NCI-H2227 (cell line): ENCODE data around the gene SLC34A3.

ENCODE experiments used
- DNase-seq: peaks from one replicate; lab custom pipeline; 2025; ENCODE audit not compliant: unreplicated experiment; lab: John Stamatoyannopoulos, UW

The SLC34A3 gene

DNA sequence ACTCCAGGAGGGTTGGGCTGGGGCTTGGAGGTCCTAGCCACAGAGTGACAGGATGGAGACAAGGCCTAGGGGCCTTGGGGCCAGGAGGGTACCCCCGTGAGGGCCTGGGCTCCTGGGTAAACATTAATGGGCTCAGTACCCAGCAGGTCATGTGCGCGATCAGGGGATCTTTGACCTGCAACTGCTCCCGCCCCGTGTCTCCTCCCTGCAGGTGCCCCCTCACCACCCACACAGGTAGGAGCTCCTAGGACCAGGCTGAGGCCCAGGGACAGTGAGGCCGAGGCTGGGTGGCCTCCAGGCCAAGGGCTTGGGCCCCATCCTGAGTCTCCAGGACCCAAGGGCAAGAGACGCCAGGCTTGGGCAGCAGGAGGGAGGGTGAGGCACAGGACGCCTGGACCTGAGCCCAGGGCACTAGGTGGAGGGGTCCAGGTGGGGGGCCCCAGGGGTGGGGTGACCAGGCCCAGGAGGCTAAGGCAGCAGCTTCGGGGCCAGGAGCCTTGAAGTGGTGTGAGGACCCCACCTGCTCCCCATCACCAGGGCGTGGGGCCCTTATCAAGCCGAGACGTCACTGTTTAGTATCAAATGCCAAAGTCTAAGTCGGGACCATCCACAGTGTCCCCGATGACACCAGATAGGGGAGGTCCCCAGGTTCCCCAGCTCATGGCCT is at the start of gene SLC34A3:
TSS of gene SLC34A3 (plus strand) at position 197 of the 667 bp plus-strand sequence. CDS start 802 bp downstream, outside the sequence.
- DNase-seq = no peak

DNA sequence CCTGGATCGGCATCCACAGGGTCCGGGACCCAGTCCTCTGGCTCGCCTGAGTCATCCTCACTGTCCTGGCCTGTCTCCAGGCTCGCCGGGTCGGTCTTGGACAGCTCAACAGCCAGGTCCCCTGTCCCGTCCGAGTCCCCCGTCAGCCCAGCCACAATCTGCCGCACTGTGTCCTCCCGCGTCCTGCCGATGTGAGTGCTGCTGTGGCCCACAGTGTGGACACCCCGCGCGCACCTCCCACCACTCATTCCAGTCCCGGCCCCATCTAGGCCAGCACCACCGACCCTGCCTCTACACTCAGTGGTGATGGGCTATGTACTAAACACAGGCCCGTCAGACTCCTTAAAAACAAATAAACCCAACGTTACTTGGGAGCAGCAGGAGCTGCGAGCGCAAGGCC is 49.0 kb upstream of the SLC34A3 start:
- no peak for DNase-seq

DNA sequence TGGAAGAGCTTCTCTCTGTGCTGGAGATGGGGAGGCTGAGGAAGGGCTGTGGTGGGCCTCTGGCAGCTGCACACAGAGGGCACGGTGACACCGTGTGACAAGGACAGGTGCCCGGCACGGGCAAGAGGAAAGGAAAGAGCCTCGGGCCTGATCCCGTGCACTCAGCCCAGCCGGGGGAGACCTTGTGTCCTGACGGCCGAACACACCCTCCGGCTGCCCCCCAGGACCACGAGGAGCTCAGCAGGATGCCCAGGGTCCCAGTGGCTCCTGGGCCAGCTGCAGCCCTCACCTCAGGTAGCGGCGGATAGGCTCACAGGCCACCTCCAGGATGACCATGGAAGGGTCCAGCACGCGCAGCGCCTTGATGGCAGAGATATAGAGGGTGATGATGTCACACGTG is 47.9 kb upstream of the SLC34A3 start:
- DNase-seq = no peak

DNA sequence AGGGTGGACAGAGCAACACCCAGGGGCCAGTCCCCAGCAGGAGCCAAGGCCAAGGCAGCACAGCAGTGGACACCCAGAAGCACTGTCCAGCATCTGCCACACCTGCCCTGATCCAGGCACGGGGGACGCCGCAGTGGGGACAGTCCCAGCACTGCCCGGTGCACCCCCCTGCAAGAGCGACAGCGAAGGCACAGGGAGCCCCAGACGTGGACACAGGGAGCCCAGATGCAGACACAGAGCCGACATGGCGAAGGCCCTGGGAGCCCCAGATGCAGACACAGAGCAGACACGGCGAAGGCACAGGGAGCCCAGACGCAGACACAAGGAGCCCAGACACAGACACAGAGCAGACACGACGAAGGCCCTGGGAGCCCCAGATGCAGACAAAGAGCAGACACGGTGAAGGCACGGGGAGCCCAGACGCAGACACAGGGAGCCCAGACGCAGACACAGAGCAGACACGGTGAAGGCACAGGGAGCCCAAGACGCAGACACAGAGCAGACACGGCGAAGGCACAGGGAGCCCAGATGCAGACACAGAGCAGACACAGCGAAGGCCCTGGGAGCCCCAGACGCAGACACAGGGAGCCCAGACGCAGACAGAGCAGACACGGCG is 46.6 kb upstream of the SLC34A3 start:
- DNase-seq = no peak

DNA sequence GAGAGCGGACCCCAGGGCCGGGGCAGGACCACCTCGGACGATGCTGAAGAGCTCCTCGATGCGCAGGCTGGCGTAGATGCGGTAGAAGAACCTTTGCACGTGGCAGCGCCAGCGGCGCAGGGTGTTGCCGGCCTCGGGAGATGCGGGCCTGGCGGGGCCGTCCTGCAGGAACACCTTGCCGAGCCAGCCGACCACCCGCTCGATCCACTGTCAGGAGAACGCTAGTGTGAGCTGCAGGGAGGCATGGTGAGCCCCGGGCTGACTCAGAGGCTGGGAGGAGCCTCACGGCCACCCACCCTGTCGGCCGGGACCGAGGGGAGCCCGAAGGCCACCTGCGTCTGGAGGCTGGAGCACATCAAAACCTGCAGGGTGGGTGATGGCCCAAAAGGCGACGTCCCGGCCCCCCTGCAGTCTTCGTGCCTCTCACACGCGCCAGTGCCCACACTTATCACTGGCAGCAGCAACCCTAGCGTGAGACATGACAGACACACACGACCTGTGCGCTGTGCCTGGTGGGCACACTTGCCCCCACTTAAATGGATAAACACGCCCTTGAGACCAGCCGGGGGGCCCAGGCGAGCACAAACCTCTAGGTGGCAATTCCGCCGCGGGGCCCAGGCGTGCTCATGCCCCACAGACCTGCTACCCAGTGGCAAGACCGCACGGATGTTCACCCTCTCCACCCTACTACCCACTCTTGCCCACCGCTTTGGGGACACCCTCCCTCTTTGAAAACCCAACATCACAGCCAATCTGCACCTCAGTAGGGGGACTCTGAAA is 45.6 kb upstream of the SLC34A3 start:
- DNase-seq = no peak

DNA sequence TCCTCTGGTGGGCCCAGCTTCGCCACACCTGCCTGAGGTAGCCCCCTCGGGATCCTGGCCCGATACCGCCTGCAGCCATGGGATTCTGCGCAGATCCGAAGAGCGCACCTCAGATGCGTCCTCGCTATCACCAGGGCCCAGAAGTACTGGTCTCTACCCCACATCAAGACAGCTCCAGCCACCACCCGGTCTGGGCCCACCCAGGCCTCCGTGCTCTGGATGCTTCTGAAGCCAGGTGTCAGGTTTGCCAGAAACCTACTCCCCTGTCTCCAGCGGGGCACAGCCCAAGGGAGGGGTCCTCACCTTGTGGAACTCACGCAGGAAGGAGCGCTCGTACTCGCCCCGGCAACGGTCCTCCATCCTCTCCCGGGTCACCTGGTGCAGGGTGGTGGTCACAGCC is 44.8 kb upstream of the SLC34A3 start:
- DNase-seq = no peak

DNA sequence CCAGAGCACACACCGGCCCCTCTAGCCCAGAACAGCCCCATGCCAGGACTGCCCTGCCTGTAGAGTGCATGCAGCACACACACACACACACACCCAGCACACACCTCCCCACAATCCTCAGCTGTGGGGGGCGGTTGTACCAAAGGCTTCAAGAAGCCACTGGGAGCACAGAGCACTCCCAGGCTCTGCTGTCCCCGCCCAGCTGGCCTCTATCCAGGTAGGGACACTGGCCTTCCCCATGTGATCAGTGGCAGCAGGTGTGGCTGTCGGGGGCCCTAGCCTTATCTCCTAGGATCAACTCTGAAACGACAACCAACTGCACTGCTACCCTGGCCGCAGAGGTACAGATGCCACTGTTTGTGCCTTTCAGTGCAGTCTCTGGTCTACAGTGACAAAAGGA is 44.3 kb upstream of the SLC34A3 start:
- DNase-seq = no peak

DNA sequence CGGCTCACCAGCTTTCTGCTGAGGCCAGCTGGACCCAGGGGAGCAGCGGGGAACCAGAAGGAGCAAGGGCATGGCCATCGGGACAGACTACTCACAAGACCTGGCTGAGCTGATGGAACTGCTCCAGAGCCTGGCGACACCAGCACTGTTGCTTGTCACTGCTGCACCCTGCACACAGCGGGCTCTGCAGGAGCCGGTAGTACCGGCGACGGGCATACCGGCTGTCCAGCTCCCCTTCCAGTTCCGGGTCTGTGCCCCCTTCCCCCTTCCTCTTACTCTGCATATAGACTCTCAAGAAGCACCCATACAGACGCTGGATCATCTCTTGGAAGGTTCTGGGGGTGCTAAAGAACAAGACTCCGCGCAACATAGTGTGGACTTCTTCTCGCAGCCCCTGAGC is 43.3 kb upstream of the SLC34A3 start:
- DNase-seq = no peak

DNA sequence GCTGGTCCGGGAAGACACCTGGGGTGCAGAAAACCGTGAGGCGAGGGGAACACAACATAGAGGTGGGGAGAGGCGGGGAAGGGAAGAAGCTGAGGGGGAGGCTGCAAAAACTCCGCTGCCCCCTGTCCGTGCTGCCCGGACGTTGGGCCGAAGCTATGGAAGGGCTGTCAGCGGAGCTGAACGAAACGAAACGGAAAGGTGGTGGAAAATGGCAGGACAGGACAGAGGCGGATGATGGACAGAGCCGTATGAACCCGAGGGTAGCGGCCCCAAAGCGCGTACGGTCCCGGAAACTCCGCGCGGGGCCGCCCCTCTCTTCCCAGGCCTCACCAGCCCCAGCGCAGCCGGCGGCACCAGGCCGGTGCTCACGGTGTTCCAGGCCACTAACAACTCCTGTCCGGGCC is 42.6 kb upstream of the SLC34A3 start:
- DNase-seq = no peak

DNA sequence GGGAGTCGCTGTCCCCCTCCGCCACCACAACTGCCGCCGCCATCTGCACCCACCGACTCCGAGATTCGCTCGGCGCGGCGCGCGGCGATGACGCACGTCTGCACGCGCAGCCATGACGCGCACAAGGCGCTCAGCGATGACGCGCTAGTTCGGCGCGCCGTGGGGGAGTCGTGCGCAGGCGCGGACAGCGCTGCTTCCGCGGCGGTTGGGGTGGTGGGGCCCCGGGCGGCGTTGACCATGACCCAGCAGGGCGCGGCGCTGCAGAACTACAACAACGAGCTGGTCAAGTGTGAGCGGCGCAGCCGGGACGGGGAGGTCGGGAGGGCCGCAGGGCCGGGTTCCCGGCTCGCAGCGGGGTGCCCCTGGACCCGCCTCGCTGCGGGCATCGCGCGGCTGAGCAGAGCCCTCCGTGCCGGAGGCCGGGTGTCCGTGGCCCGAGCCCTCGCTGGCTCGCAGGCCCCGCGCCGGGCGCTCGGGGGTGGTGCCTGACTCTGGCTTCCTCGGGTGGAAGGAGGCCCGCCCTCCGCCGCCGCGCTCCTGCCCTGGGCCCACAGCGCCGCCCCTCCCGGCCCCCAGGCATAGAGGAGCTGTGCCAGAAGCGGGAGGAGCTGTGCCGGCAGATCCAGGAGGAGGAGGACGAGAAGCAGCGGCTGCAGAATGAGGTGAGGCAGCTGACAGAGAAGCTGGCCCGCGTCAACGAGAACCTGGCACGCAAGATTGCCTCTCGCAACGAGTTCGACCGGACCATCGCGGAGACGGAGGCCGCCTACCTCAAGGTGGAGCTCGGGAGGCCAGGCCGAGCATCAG is 42.0 kb upstream of the SLC34A3 start, which contains the start of the genes ANAPC2 and SSNA1:
TSS of gene ANAPC2 (minus strand) at position 71 of the 807 bp plus-strand sequence. CDS start at position 43, 28 bp downstream.
TSS of gene SSNA1 (plus strand) at position 187 of the 807 bp plus-strand sequence. CDS start at position 238, 51 bp downstream.
- DNase-seq = peak; percentile 96

DNA sequence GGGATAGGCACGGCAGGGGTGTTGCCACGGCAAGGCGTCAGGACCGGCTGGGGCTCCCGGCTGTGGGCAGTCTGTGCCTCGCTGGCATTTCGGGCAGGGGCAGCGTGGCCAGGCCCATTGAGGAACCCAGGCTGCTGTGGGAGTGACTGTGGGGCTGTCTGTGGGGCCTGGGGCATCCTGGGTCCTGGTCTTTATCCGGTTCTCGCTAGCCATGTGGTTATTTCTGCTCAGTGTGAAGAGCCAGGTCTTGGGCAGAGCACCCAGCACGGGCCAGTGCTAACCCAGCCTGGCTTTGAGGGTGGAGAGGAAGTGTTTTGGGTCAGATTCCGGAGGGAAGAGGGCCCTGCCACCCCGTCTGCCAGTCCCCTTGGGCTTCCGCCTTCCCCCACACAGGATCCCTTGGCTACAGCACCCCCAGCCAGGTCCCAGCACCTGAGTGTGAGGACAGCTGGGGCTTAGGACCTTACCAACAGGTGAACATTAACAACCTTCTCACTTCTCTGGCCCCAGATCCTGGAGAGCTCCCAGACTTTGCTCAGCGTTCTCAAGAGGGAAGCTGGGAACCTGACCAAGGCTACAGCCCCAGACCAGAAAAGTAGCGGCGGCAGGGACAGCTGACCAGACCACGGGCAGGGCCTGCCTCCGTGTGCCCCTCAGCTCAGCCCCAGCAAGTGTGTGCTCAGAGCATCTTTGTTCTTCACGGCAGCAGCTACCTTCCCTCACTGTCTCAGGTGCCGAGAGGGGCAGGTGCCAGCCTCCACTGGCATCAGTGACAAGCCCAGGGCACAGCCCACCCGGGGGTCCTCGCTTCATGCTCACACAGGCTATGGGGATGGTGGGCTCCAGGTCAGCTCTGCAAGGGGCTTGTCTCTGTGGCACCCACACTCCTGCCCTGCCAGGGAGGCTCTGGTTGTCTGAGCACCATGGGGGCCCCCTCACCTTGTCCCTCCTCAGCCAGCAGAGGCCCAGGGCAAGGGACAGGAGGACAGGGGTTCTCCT is 41.1 kb upstream of the SLC34A3 start:
- no peak for DNase-seq

DNA sequence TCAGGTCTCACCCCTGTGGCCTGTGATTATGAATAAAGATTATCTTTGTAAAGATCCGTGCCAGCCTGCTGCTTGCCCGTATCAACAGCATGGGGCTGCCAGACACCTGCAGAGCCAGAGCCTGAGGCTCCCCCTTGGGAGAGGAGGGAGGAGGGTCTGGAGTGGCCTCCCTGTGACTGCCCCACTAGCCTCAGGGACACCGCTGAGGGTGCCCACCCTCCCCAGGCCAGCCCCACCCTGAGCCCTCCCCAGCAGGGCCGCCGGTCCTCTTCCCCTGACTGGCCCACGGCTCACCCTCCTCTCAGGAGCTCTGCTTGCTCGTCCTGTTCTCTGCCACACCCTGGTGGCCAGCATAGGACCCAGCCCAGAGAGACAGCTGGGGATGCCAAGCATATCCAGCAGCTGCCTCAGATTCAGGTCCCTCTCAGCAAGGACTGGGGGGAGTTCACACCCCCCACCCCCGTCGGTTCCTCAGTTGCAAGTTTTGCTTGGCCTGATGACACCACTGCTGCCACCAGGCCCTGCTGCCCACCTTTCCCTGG is 40.3 kb upstream of the SLC34A3 start:
- DNase-seq = no peak

DNA sequence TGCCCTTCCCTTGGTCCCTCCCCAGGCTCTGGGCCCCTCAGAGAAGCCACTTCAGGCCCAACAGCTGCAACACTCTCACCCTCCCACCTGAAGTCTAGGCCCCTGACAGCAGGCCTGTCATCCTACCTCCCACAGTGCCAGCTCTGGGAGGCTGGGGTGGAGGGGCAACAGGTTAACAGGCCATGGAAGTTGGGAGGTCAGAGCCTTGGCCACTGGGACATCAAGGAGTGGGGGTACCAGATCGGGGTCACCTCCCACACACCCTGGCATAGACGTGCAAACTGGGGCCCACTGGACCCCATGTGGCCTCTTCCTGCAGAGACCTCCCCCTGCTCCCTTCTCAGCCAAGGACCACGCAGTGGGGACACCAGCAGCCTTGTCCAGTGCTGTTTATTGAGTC is 39.5 kb upstream of the SLC34A3 start:
- no peak for DNase-seq

DNA sequence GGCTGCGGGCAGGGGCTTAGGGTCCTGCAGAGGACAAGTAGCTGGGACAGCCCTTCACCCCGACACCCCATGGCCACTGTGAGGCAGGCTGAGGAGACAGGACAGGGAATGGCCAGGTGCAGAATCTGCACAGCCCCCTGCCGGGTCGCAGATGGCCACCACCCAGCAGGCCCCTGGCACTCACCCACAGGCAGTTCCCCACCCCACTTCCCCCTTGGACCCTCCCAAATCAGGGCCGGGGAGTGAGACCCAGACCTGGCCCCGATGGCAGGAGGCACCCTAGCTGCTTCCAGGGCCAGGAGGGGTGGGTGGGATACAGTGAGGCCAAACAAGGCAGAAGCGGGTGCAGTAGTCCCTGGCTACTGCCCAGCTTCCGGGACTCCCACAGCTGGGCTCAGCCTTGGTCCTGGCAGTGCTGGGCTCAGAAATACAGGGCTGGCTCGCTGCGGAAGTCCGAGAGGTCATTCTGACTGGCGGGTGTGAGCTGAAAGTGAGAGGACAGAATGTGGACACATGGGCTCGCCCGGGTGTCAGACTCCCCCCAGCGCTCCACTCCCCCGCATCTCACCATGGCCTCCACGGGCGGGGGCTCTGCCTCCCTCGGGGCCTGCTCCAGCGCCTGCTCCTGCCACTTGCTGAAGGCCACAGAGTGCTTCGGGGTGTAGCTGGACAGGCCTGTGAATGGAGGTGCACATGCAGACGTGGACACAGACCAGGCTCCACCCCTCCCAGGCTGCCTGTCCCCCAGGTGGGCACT is 38.8 kb upstream of the SLC34A3 start:
- no peak for DNase-seq

DNA sequence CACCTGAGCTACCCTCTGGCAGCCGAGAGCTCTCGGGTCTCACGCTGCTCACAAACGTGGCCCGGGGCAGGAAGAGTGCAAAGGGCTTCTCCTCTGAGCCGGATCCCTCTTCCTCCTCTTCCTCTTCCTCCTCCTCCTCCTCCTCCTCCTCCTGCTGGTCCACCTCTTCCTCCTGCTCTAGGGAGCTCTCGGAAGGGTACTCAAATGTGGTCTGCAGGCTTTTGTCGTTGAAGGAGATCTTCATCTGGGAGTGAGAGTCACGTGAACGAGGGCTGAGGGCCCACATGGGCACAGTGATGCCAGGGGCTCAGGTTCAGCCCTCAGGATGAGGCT is 38.3 kb upstream of the SLC34A3 start:
- DNase-seq = no peak

DNA sequence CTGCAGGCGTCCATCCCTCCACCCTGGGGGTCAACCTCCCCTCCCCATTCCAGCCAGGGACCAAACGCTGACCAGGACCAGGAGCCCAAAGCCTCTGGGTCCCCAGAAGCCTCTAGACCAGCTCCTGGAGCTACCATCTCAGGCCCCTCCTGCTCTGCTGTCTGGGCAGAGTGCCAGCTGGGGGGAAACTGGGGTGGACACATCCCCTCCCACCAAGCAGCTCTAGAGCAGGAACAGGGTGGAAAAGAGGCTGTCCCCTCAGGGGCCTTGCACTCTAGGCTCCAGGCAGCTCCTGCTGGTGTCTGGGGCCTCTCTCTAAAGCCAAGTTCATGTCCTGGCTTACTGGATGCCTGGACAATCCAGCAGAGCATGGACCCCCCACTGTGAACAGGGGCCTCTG is 37.8 kb upstream of the SLC34A3 start:
- DNase-seq = peak; percentile 24

DNA sequence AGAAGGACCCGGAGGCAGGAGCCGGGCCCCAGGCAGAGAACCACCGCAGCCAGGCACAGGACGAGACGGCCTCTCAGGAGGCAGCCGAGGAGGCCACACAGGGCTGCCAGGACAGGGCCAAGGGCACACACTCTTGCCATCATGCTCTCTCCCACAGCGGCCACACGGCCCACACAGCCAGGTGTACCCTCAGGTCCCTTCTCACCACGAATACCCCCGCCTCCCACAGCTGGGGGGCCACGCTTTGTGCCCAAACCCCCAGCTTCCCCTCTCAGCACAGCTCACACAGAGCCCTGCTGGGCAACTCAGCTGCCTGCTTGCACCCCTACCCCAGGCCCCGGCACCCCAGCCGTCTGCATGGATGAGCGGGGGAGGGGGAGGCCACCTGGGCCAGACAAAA is 36.9 kb upstream of the SLC34A3 start:
- no peak for DNase-seq

DNA sequence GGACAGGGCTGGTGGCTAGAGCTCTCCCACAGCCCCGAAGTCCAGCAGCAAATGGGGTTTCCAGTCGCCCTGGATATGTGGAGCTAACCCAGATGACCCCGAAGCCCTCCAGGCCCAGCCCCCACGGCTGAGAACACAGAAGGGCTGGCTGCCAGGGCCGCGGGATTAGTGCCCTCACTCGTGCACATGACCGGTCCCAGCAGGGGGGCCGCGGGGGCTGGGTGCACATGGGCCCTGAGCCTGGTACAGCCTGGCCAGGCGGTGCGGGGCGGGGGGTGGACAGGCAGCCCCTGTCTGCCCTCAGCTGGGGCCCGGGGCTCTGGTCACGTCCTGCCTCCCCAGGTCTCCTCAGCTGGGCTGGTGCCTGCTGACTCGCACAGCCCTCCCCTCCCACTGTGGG is 36.3 kb upstream of the SLC34A3 start:
- no peak for DNase-seq

DNA sequence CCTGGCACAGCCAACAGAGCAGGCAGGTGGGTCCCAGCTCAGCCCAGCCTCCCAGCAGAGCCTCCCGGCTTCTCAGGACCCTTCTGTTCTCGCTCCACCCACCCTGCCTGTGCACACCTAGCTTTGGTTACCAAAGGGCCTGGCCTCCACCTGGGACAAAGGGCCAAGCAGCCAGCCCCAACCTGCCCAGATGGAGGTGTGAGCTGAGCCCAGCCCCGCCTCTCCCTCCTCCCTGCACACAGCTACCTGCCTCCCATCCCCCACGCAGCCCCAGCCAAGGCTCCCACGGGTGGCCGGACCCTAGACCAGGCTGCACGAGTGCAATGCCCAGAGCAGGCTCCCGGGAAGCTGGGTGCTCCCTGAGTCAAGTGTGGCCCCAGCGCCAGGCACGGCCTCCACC is 35.8 kb upstream of the SLC34A3 start:
- no peak for DNase-seq
